B cell (primary cell): Measurements from ENCODE around the gene NTM. TPM values are rescaled to one million over a fixed set of nuclear protein-coding genes. Genes with fewer than 3 reads are reported as not detected.

Experiments used
- ATAC-seq: fragments of 200-7000 bp; cut with Tn5 transposase; one replicate; pipeline ENCODE4 v1.10.0; 2021; ENCODE audit warnings: low read depth, mild to moderate bottlenecking, moderate number of reproducible peaks, moderate library complexity
- CTCF ChIA-PET: fragments of 350-600 bp; sonication (Branson Sonifier 250); formaldehyde crosslinking; loops from one replicate; lab custom pipeline; 2021; ENCODE audit warnings: antibody characterized with exemption, inconsistent platforms; lab: Charles Lee
- POLR2A ChIA-PET: fragments of 350-600 bp; sonication (Branson Sonifier 250); formaldehyde crosslinking; loops from one replicate; lab custom pipeline; 2021; ENCODE audit warnings: antibody characterized with exemption; lab: Charles Lee
- DNase-seq: peaks from one replicate; pipeline ENCODE4 v3.0.0; 2013
- H2AFZ ChIP-seq: 2 replicates; pipeline ENCODE4 v1.6.1; 2012; ENCODE audit warnings: mild to moderate bottlenecking, low read depth, low read length; ENCODE audit not compliant: insufficient read depth, poor library complexity, severe bottlenecking
- H3K27ac ChIP-seq, 2 donors: 1 replicate in 1 of 2; 2 replicates in 1 of 2; pipeline ENCODE4 v1.5.1; 2012 to 2013; ENCODE audit warnings: low read length in 2 of 2, mild to moderate bottlenecking in 2 of 2, moderate library complexity in 1 of 2
- H3K27me3 ChIP-seq, 4 experiments: fragments of 200-600 bp in 1 of 4; sonication (generic) in 1 of 4; replicated peaks in 1 of 4; 1 replicate in 2 of 4; 2 replicates in 2 of 4; pipeline versions ENCODE4 v1.6.1 to v1.7.0; 2013 to 2016; ENCODE audit warnings: low read length in 3 of 4, mild to moderate bottlenecking in 2 of 4, mixed read lengths in 1 of 4, moderate library complexity in 1 of 4; ENCODE audit not compliant: insufficient read depth in 4 of 4, control insufficient read depth in 3 of 4; ENCODE audit errors: control extremely low read depth in 1 of 4
- H3K36me3 ChIP-seq, 2 experiments: replicated peaks in 1 of 2; 1 replicate in 1 of 2; 2 replicates in 1 of 2; pipeline versions ENCODE4 v1.6.1 to v1.7.1; 2013; ENCODE audit warnings: low read length in 1 of 2; ENCODE audit not compliant: insufficient read depth in 2 of 2, control insufficient read depth in 1 of 2; ENCODE audit errors: control extremely low read depth in 1 of 2, extremely low read depth in 1 of 2
- H3K4me1 ChIP-seq, 2 donors: fragments of 200-600 bp in 1 of 2; sonication (generic) in 1 of 2; 1 replicate in 1 of 2; 2 replicates in 1 of 2; pipeline versions ENCODE4 v1.5.1 to v1.6.1; 2013 to 2017; ENCODE audit warnings: low read length in 2 of 2; ENCODE audit not compliant: control insufficient read depth in 2 of 2, insufficient read depth in 2 of 2
- H3K4me2 ChIP-seq: replicated peaks from 2 replicates; pipeline ENCODE3; 2012; ENCODE audit warnings: mild to moderate bottlenecking, low read depth, low read length; ENCODE audit not compliant: poor library complexity, severe bottlenecking
- H3K4me3 ChIP-seq, 5 experiments: fragments of 200-600 bp in 1 of 5; sonication (generic) in 1 of 5; 1 replicate in 3 of 5; 2 replicates in 2 of 5; pipeline versions ENCODE4 v1.5.1 to v1.7.0; 2011 to 2016; ENCODE audit warnings: low read length in 4 of 5, mild to moderate bottlenecking in 4 of 5, low read depth in 2 of 5, control low read depth in 1 of 5, moderate library complexity in 1 of 5; ENCODE audit not compliant: insufficient read depth in 1 of 5; ENCODE audit errors: control extremely low read depth in 1 of 5, extremely low read depth in 1 of 5
- H3K79me2 ChIP-seq: fragments of 200-600 bp; sonication (generic); one replicate; pipeline ENCODE4 v1.6.0; 2016; ENCODE audit warnings: low read length; ENCODE audit not compliant: control insufficient read depth, insufficient read depth
- H3K9ac ChIP-seq: fragments of 200-600 bp; sonication (generic); 2 replicates; pipeline ENCODE4 v1.6.1; 2017; ENCODE audit warnings: mild to moderate bottlenecking, low read length, moderate library complexity
- H3K9me3 ChIP-seq, 3 donors: one replicate each; pipeline versions ENCODE4 v1.6.1 to v1.7.1; 2013; ENCODE audit warnings: low read length in 2 of 3; ENCODE audit not compliant: control insufficient read depth in 2 of 3, insufficient read depth in 1 of 3; ENCODE audit errors: control extremely low read depth in 1 of 3
- H4K20me1 ChIP-seq: 2 replicates; pipeline ENCODE4 v1.6.0; 2012; ENCODE audit warnings: mild to moderate bottlenecking, low read length; ENCODE audit not compliant: insufficient read depth, control insufficient read depth, poor library complexity, severe bottlenecking
- H3K27ac Mint-ChIP-seq: one replicate; pipeline ENCODE4 v1.8.0; 2021; ENCODE audit warnings: mixed read lengths
- H3K27me3 Mint-ChIP-seq: one replicate; pipeline ENCODE4 v1.8.0; 2021; ENCODE audit warnings: mixed read lengths
- H3K4me1 Mint-ChIP-seq: one replicate; pipeline ENCODE4 v1.8.0; 2021; ENCODE audit warnings: mixed read lengths
- H3K4me3 Mint-ChIP-seq: one replicate; pipeline ENCODE4 v1.8.0; 2021; ENCODE audit warnings: mixed read lengths
- H3K9me3 Mint-ChIP-seq: one replicate; pipeline ENCODE4 v1.8.0; 2022; ENCODE audit warnings: mixed read lengths; ENCODE audit not compliant: insufficient read depth
- CTCF ChIP-seq: fragments of 200-600 bp; IDR thresholded peaks from one replicate; pipeline ENCODE4 v1.8.0; 2022; ENCODE audit warnings: antibody characterized with exemption, mild to moderate bottlenecking
- EZH2 ChIP-seq: IDR thresholded peaks from 2 replicates; pipeline ENCODE4 v1.6.1; 2012; ENCODE audit warnings: borderline replicate concordance, low read depth, mild to moderate bottlenecking, moderate library complexity, low read length; ENCODE audit not compliant: insufficient read depth, poor library complexity, severe bottlenecking
- WGBS: methylation state at CpG from one replicate; pipeline ENCODE4 v1.1.5; 2013; ENCODE audit warnings: missing lambda C conversion rate; ENCODE audit not compliant: insufficient coverage; 5-methylcytosine and 5-hydroxymethylcytosine counted together
- intact Hi-C: fragments of 100-400 bp; cut with micrococcal nuclease; formaldehyde crosslinking; loops from one replicate; pipeline ENCODE4 v1.10.0; 2022
- polyA plus RNA-seq: library from polyadenylated mRNA; depleted of rRNA; stranded (reverse); fragments of >200 nt; gene quantifications from 2 replicates; pipeline ENCODE4 v1.2.3, GENCODE V29; 2012
- total RNA-seq, 2 donors: library from RNA; stranded (reverse); fragments of 120-200 nt in 1 of 2; gene quantifications; 1 replicate in 1 of 2; 2 replicates in 1 of 2; pipeline versions ENCODE4 v1.2.3 to v1.2.4, GENCODE V29; 2013 to 2022

The NTM gene
- total and polyA plus RNA-seq, 2 donors (not counting 1 experiment from before 2014, with no cell fraction given), result not detected

- Mint-ChIP-seq H3K27ac (no peak overlapping the region), H3K27me3 (no peaks in the 10 kb centered on the region)
- intact Hi-C loops, result no loop called here
Observed at GRCh38 chr11:131924457-131925201, 554.2 kb downstream of the NTM start.

More at GRCh38 chr11:131924457-131925201, 554.2 kb downstream of the NTM start:
- Histone ChIP-seq H4K20me1 (no peaks in the 10 kb centered on the region), H3K27ac (no peak overlapping the region), H3K4me1 (no peaks in the 10 kb centered on the region), H3K4me2 (no peak overlapping the region), H3K79me2 (no peaks in the 10 kb centered on the region), H3K9ac (no peak overlapping the region), H3K27me3 (no peaks in the 10 kb centered on the region), H3K9me3 (no peaks in the 10 kb centered on the region), H2AFZ (no peak overlapping the region), H3K36me3 (no peaks in the 10 kb centered on the region), H3K4me3 (no peak overlapping the region)
- no peaks in the 10 kb centered on the region for H3K9me3 Mint-ChIP-seq
- no peak overlapping the region for H3K4me3 Mint-ChIP-seq
- WGBS, result 86% methylated on average over 1 of the region's 4 CpGs
- DNase-seq, result no peak
- POLR2A ChIA-PET, result no interaction called here
- H3K4me1 Mint-ChIP-seq, result no peaks in the 10 kb centered on the region
- ATAC-seq, result no peak
- CTCF ChIA-PET, result no interaction called here
- TF ChIP-seq CTCF, result no peak
- TF ChIP-seq EZH2, result no peak
